IMR-90 (cell line): Measurements from ENCODE around the gene ICAM2.

Source experiments
- CTCF ChIP-seq: conservative IDR thresholded peaks from 2 replicates; pipeline ENCODE4 v1.5.1; 2012; ENCODE audit warnings: mild to moderate bottlenecking, low read depth, low read length, improper control_type of control experiment
- NFE2L2 ChIP-seq: fragments of 150-350 bp; IDR thresholded peaks from 2 replicates; pipeline ENCODE4 v1.6.1; 2016; ENCODE audit warnings: low read depth, mild to moderate bottlenecking, low read length
- POLR2A ChIP-seq: IDR thresholded peaks from 2 replicates; pipeline ENCODE4 v1.6.1; 2012; ENCODE audit warnings: mild to moderate bottlenecking, low read depth, low read length
- RAD21 ChIP-seq: IDR thresholded peaks from 2 replicates; pipeline ENCODE4 v1.6.1; 2012; ENCODE audit warnings: low read length, improper control_type of control experiment
- RCOR1 ChIP-seq: IDR thresholded peaks from 2 replicates; pipeline ENCODE4 v1.6.1; 2012; ENCODE audit warnings: mild to moderate bottlenecking, low read length, improper control_type of control experiment; ENCODE audit not compliant: insufficient replicate concordance
- TF ChIP-seq, protein P1 (sequence below): fragments of 150-350 bp; IDR thresholded peaks from 2 replicates; pipeline ENCODE4 v1.6.1; 2016; ENCODE audit warnings: low read depth, mild to moderate bottlenecking, low read length, moderate library complexity, borderline replicate concordance

DNA sequence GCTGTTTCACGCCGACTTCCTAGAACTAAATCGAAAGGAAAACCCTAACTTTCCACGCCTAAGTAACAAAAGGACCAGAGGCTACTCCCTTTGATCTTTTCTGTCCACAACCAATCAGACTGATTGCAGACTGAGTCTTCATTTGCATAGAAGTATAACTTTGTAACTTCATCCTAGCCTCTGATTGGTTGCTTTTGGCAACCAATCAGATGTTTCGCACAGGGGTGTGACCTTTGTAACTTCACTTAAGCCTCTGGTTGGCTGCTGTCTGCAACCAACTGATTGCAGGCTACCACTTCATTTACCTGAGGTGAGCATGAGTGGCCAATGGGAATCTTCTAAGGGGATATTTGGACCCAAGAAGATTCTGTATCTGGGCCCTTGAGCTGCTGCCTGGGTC lies 17.4 kb upstream of the ICAM2 start:
- TF ChIP-seq NFE2L2, result no peak
- no peak for TF ChIP-seq POLR2A
- no peak for TF ChIP-seq CTCF
- TF ChIP-seq, protein P1, sequence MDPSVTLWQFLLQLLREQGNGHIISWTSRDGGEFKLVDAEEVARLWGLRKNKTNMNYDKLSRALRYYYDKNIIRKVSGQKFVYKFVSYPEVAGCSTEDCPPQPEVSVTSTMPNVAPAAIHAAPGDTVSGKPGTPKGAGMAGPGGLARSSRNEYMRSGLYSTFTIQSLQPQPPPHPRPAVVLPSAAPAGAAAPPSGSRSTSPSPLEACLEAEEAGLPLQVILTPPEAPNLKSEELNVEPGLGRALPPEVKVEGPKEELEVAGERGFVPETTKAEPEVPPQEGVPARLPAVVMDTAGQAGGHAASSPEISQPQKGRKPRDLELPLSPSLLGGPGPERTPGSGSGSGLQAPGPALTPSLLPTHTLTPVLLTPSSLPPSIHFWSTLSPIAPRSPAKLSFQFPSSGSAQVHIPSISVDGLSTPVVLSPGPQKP, result no peak
- TF ChIP-seq RAD21, result no peak
- TF ChIP-seq RCOR1, result no peak
